GM21717 (cell line): ENCODE results near the gene N4BP2.
"Not testable (repeated sequence)": the region's sequence is repeated elsewhere in the genome, so short reads cannot be mapped to it uniquely, and the experiment has no call there.

Experiments
- ATAC-seq: cut with Tn5 transposase; IDR thresholded peaks from one replicate; pipeline ENCODE4 v1.9.1; 2021; ENCODE audit warnings: mild to moderate bottlenecking, moderate library complexity; ENCODE audit not compliant: unreplicated experiment

Gene N4BP2

GRCh38 chr4:40086421-40086820 lies 29.8 kb downstream of the N4BP2 start:
- no peak for ATAC-seq

- no peak for ATAC-seq
These were observed 31.2 kb downstream of the N4BP2 start for GRCh38 chr4:40087799-40088366.

DNA sequence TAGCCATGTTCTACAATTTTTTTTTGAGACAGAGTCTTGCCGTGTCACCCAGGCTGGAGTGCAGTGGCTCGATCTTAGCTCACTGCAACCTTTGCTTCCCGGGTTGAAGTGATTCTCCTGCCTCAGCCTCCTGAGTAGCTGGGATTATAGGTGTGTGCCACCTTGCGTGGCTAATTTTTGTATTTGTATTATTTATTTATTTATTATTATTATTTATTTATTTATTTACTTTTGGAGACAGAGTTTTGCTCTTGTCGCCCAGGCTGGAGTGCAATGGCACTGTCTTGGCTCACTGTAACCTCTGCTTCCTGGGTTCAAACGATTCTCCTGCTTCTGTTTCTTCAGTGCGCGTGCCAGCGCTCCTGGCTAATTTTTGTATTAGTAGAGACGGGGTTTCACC lies 36.8 kb downstream of the N4BP2 start:
- ATAC-seq, result not testable (repeated sequence)

DNA sequence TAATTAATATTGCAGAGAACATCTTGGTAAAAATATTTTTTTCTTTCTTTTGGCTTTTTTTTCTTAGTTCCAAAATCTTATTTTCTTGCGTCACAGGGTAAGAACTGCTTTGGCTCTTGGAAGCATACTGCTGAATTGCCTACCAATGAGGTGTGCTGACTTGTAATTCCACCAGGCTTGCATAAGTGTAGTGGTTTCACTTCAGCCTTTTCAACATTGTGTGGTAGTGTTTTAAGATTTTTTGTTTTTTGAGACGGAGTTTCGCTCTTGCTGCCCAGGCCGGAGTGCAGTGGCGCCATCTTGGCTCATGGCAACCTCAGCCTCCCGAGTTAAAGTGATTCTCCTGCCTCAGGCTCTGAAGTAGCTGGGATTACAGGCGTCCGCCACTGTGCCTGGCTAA lies 42.4 kb downstream of the N4BP2 start:
- no peak for ATAC-seq

- ATAC-seq, result not testable (repeated sequence)
These were observed 50.5 kb downstream of the N4BP2 start for GRCh38 chr4:40107150-40107549.

DNA sequence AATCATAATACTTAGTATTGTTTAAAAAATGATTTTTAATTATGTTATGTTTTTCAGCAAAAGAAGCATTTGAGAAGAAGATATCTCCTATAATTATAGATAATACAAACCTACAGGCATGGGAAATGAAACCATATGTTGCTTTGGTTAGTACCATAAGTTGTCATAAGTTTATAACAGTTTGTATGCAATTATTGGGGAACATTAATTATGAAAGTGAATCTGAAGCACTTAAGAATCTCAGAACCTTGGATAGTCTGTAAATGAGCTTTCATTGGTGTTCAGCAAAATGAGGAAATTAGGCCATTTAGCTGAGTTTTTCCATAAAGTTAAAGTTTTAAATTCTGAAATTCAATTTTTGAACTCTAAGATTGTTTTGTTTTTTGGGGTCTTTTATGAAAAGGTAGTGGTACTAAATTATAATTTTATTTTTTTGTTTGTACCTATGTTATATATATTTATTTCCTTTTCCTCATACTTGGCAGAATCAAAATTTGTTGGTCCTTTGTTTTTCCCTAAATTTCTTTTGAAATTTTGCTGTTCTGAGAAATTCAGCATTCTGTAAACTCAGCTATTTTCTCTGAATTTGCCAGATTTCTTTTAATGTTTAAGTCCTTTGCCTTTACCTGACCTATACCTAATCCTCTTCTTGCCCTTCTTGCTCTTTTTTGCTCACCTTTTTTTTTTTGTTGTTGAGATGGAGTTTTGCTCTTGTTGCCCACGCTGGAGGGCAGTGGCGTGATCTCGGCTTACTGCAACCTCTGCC lies 55.6 kb downstream of the N4BP2 start:
- no peak for ATAC-seq

GRCh38 chr4:40114206-40114605 lies 57.6 kb downstream of the N4BP2 start:
- no peak for ATAC-seq

- no peak for ATAC-seq
These were observed 62.2 kb downstream of the N4BP2 start for GRCh38 chr4:40118861-40119260.

- no peak for ATAC-seq
These were observed 62.7 kb downstream of the N4BP2 start for GRCh38 chr4:40119344-40119743.

DNA sequence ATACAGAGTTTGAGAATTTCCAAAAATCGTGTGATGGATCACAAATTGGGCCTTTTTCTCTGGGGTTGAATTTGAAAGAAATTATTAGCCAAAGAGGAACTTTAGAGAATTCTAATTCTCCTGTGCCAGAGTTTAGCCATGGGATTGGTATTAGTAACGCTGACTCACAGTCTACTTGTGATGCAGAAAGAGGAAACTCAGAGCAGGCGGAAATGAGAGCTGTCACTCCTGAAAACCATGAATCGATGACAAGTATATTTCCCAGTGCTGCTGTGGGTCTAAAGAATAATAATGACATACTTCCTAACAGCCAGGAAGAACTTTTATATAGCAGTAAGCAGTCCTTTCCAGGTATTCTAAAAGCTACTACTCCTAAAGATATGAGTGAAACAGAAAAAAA lies 64.9 kb downstream of the N4BP2 start:
- peak; percentile 62 for ATAC-seq

DNA sequence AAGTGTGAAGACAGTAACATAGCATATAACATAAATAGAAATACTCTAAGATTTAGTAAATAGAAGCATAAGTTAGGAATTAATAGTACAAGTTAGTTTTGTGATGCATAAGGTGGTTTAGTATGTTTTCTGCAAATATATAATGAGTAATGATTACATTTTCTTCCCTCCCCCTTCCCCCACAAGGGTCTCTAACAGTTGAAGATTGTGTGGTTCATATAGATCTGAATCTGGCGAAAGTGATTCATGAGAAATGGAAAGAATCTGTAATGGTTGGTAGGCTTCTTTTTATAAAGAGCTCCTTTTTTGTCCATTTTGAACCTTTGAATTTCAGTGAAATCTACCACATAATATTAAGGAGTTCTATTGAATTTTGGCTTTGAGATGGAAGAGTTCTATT lies 66.3 kb downstream of the N4BP2 start:
- no peak for ATAC-seq

DNA sequence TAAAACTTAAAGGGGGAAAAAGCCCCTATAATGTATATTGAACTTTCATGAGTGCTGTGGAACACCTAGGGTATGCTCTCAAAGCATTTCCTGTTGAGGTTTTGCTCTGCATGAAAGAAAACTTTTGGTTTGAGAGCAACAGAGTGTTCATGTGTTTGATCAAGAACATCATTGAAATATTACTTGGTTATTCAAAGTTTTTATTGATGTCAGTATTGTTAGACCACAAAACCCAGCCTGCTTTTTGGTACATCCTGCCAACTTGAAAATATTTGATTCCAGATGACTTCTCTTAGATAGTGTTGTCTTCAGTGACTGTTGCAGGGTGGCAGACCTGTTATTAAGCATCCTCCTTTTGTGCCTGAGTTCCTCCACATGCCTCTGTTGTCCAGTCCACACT lies 68.0 kb downstream of the N4BP2 start:
- no peak for ATAC-seq

- ATAC-seq, result no peak
These were observed 73.9 kb downstream of the N4BP2 start for GRCh38 chr4:40130401-40131036.

DNA sequence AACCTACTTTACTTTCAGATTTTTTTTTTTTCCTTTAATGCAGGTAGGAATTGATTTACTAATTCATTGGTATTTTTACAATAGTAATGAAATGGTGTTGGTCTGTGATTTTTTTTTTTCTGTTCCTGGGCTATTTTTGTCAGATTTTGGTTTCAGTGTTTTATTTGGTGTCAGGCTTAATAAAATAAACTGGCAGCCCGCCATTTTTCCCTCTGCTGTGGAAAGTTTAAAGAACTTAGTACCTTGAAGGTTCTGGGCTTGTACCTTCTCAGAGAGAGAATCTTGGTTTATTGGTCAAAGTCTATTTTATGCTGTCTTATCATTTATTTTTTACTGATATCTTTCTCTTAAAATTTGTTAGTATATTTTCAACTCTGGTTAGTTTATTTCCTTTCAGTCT lies 76.2 kb downstream of the N4BP2 start:
- no peak for ATAC-seq

- ATAC-seq, result no peak
These were observed 77.7 kb downstream of the N4BP2 start for GRCh38 chr4:40134206-40134917.

DNA sequence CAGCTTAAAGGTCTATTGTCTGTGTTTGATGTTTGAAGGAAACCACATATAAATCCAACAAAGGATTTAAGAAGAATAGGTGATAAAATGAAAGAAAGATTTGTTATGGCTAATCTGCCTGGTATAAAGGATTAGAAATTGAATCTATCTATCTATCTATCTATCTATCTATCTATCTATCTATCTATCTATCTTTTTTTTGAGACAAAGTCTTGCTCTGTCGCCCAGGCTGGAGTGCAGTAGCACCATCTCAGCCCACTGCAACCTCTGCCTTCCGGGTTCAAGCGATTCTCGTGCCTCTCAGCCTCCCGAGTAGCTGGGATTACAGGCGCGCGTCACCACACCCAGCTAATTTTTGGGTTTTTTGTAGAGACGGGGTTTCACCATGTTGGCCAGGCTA lies 79.6 kb downstream of the N4BP2 start:
- not testable (repeated sequence) for ATAC-seq

DNA sequence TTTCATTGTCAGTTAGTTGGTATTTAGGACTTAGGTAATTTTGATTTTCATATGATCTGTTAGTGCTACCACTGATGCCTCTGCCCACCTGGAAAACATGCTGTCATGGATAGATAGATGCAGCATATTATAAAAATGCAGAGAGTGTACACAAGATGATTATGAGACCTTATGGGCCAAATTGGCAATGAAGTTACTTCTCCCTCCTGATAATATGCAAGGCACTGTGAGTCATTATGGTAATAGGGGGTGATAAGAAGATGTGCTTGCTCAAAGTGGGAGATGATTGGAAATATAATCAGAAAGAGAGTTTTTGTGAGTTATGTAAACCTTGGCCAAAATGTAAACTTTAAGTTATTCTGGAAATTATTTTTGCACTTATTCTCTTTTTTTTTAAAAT lies 83.5 kb downstream of the N4BP2 start:
- no peak for ATAC-seq

- ATAC-seq, result not testable (repeated sequence)
These were observed 83.9 kb downstream of the N4BP2 start for GRCh38 chr4:40140597-40140996.

GRCh38 chr4:40143926-40144508 lies 87.4 kb downstream of the N4BP2 start:
- ATAC-seq, result no peak

DNA sequence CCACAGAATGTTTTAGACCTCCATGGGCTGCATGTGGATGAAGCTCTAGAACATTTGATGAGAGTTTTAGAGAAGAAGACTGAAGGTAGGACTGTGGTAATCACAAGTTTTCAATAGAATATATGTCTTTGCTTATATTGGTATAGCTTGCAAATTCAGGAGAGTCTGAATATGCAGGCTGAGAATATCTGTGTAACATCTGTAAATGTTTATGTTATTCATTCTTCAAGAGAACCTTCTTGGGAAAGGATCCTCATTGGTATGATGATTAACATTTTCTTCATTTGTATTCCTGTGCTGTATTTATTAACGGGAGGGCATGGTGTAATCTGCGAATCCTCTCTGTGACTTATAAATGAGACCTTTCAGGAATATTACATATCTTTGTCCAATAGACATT lies 88.1 kb downstream of the N4BP2 start:
- ATAC-seq, result no peak

GRCh38 chr4:40147490-40147889 lies 90.8 kb downstream of the N4BP2 start:
- not testable (repeated sequence) for ATAC-seq
